Brain microvascular endothelial cell (primary cell): ENCODE data around the gene CDC42EP1.
A peak's percentile ranks its signal among the peaks of the same experiment; 100 is the strongest.
"Not testable (repeated sequence)": the region's sequence is repeated elsewhere in the genome, so short reads cannot be mapped to it uniquely, and the experiment has no call there.

Source experiments
- DNase-seq: peaks from one replicate; pipeline ENCODE4 v3.0.0-alpha.2; 2020
- H3K27ac ChIP-seq: fragments of 250-450 bp; sonication (Bioruptor Pico); 2 replicates; pipeline ENCODE4 v1.5.1; 2020; ENCODE audit warnings: mild to moderate bottlenecking, moderate library complexity
- H3K27me3 ChIP-seq: fragments of 250-450 bp; sonication (Bioruptor Pico); replicated peaks from 2 replicates; pipeline ENCODE4 v1.5.1; 2020; ENCODE audit warnings: mild to moderate bottlenecking
- H3K36me3 ChIP-seq: fragments of 250-450 bp; sonication (Bioruptor Pico); replicated peaks from 2 replicates; pipeline ENCODE4 v1.5.1; 2020; ENCODE audit warnings: mild to moderate bottlenecking
- H3K4me3 ChIP-seq: 2 replicates; pipeline ENCODE4 v1.5.1; 2011; ENCODE audit warnings: low read depth, mild to moderate bottlenecking, control low read depth, low read length, moderate library complexity
- CTCF ChIP-seq: IDR thresholded peaks from 2 replicates; pipeline ENCODE4 v1.5.1; 2011; ENCODE audit warnings: low read depth, mild to moderate bottlenecking, moderate library complexity, low read length, control low read depth, inconsistent platforms; ENCODE audit errors: missing control alignments
- in situ Hi-C: cut with HindIII; loops from 2 replicates; pipeline ENCODE4 v1.10.0; 2017; ENCODE audit warnings: low sequenced_read_pairs, low pct_ligation_motif_present

The CDC42EP1 gene

GRCh38 chr22:37529652-37530345 is 30.5 kb upstream of the CDC42EP1 start:
- Histone ChIP-seq H3K27ac (no peak overlapping the region), H3K27me3 (no peaks in the 10 kb centered on the region), H3K36me3 (no peaks in the 10 kb centered on the region), H3K4me3 (no peak overlapping the region)
- in situ Hi-C loops: no loop called here
- TF ChIP-seq CTCF: no peak
- no peak for DNase-seq

GRCh38 chr22:37533995-37534394 is 26.3 kb upstream of the CDC42EP1 start:
- TF ChIP-seq CTCF: no peak
- in situ Hi-C loops: no loop called here
- Histone ChIP-seq H3K27ac (peak overlapping the region; percentile 49), H3K27me3 (no peaks in the 10 kb centered on the region), H3K4me3 (no peak overlapping the region), H3K36me3 (no peaks in the 10 kb centered on the region)
- peak; percentile 74 for DNase-seq

GRCh38 chr22:37534445-37534844 is 25.8 kb upstream of the CDC42EP1 start:
- no peak for TF ChIP-seq CTCF
- Histone ChIP-seq H3K36me3 (no peaks in the 10 kb centered on the region), H3K27ac (no peak overlapping the region), H3K4me3 (no peak overlapping the region), H3K27me3 (no peaks in the 10 kb centered on the region)
- DNase-seq: no peak
- in situ Hi-C loops: no loop called here

GRCh38 chr22:37535159-37535558 is 25.1 kb upstream of the CDC42EP1 start:
- in situ Hi-C loops: no loop called here
- Histone ChIP-seq H3K4me3 (no peak overlapping the region), H3K27me3 (no peaks in the 10 kb centered on the region), H3K36me3 (no peaks in the 10 kb centered on the region), H3K27ac (no peak overlapping the region)
- DNase-seq: no peak
- TF ChIP-seq CTCF: no peak

GRCh38 chr22:37538590-37539357 is 21.5 kb upstream of the CDC42EP1 start:
- H3K27me3 ChIP-seq: no peaks in the 10 kb centered on the region
- no peaks in the 10 kb centered on the region for H3K36me3 ChIP-seq
- peak; percentile 92 for DNase-seq
- H3K4me3 ChIP-seq: no peak overlapping the region
- TF ChIP-seq CTCF: peak; percentile 98
- in situ Hi-C loops: no loop called here
- H3K27ac ChIP-seq: no peak overlapping the region

- H3K36me3 ChIP-seq, in situ Hi-C loops, DNase-seq, H3K27me3 ChIP-seq, H3K4me3 ChIP-seq, H3K27ac ChIP-seq: not testable (repeated sequence)
These were observed 20.5 kb upstream of the CDC42EP1 start for GRCh38 chr22:37539790-37540189.

GRCh38 chr22:37542416-37542815 is 17.9 kb upstream of the CDC42EP1 start:
- H3K27ac ChIP-seq, H3K36me3 ChIP-seq, in situ Hi-C loops, DNase-seq, H3K27me3 ChIP-seq, H3K4me3 ChIP-seq: not testable (repeated sequence)
